HG03095 (cell line): ENCODE data around the gene SIN3A.
A peak's percentile ranks its signal among the peaks of the same experiment; 100 is the strongest.
"Not testable (repeated sequence)": the region's sequence is repeated elsewhere in the genome, so short reads cannot be mapped to it uniquely, and the experiment has no call there.

Source experiments
- ATAC-seq: cut with Tn5 transposase; IDR thresholded peaks from one replicate; pipeline ENCODE4 v1.9.1; 2021; ENCODE audit warnings: moderate library complexity; ENCODE audit not compliant: unreplicated experiment

Gene SIN3A

DNA sequence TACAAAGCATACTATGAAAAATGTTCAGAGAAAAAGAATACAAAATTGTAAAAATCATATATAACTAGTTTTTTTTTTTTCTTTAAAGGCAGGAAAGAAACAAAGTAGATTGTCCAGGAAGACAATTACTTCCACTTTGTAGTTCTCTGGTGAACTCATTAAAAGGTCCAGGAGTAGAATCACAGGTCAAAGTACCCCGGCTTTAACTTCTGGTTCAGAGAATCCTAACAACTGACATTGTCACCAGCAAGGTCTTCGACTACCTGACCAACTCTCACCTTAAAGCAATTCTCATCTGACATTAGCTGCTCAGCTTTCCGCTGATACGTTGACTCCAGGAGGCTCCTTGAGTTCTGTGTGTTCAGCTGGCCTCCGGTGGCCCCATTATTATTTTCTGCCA lies 67.5 kb downstream of the SIN3A start:
- not testable (repeated sequence) for ATAC-seq

DNA sequence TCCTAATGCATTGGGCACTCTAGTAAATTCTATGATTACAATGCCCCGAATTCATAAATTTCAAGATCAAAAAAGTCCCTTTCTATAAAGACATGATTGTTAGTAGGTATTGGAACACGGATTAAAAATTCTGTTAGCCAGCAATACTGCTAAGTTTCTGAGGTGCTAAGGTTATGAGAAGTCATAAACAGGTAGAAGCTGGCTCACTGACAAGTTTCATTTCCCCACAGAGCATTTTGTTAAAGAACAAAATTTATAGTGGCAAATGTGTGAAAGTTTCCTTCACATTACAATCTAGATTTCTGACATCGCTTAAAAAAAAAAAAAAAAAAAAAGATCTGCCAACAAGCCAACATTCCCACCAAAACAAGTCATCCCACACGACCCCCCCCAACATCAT lies 70.7 kb downstream of the SIN3A start:
- ATAC-seq: no peak

DNA sequence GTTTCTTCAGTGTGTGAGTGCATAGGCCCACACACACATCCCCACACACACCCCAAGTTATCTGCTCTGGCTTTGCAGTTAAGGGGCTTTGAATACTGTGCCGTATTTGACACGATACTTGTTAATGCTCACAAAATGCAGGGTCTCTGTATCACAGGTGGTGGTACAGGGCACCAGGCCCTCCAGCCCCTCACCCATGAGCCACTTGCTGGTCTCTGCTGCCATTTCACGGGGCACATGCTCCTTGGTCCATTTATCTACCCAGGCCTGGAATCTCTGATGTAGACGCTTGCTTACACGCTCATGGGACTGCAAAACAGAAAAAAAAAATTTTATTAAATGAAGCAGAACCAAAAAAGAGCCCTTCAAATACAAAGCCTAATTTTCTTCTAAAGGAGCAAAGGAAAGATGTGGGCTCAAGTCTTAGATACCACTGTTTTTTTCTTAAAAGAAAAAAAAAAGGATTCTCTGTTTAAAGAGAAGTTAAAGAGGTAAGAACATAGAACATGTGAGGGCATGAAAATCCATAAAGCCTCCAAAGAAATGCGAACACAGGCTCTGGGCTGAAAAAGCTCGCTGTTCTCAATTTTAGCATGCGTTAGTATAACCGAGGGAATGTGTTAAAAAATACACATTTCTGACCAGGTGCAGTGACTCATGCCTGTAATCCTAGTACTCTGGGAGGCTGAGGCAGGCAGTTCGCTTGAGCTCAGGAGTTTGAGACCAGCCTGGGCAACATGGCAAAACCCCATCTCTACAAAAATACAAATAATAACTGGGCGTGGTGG lies 79.4 kb downstream of the SIN3A start:
- ATAC-seq: no peak

DNA sequence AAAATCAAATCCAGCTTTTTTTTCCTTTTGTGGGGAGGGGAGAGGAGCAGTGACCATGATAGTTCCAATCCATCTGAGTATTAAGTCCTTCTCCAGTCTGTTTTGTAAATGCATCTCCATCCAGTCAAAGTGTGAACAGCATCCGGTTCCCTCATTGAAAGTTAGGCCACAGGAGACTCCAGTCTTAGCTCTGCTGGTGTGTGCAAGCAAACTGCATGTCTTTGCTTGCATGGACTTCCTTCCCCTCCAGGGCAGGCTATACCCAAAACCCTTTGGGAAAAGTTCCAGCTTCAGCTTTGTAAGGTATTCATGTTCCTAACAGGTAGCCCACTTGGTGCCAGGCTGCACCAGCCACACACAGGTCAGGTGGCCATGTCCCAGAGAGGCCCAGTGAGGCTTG lies 80.0 kb downstream of the SIN3A start:
- ATAC-seq: no peak

DNA sequence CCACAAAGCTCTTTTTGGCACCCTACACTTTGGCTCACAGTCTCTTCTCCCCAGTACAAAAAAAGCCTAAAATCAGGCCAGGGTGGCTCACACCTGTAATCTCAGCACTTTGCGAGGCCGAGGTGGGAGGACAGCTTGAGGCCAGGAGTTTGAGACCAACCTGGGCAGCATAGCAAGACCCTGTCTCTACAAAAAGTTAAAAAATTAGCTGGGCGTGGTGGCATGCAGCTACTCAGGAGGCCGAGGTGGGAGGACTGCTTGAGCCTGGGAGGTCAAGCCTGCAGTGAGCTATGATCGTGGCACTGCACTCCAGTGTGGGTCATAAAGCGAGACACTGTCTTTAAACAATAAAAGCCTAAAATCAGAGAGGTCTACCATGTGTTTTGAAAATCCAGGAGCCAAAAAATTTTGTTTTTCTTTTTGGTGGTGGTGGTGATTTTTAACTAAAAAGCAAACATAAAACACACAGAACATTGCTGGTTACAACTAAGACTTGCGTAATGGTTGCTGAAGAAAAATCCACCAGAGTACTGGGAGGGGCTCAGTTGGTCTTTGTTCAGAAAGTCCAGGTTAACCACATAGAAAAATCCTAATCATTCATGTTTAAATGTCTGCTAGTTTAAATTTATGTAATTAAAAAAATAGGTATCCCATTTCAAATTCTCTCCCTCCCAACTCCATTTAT lies 81.5 kb downstream of the SIN3A start:
- ATAC-seq: no peak

DNA sequence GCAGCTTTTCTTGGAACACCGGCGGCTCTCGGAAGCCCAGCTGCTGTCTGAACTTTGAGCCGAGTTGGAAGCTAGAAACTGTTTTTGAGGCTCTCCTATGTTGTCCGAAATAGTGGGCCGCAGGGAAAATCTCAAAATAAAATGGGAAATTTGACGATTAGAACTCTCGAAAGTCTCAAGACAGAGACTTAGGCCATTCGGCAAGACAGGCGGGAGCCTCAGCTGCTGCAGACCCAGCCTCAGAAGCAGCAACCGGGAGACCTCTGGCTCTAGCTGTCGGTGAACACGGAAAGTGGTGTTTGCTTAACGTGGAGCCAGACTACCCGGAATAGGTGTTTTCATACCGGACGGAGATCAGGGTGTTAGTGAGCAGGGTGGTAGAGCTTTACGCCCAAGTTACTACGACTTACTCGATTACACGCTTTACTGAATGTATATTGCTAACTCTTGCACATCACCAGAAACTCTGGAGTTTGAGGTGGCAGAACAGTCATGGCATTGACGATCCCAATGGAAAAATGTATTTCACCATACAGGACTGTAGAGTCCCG lies 82.7 kb downstream of the SIN3A start:
- ATAC-seq: no peak

DNA sequence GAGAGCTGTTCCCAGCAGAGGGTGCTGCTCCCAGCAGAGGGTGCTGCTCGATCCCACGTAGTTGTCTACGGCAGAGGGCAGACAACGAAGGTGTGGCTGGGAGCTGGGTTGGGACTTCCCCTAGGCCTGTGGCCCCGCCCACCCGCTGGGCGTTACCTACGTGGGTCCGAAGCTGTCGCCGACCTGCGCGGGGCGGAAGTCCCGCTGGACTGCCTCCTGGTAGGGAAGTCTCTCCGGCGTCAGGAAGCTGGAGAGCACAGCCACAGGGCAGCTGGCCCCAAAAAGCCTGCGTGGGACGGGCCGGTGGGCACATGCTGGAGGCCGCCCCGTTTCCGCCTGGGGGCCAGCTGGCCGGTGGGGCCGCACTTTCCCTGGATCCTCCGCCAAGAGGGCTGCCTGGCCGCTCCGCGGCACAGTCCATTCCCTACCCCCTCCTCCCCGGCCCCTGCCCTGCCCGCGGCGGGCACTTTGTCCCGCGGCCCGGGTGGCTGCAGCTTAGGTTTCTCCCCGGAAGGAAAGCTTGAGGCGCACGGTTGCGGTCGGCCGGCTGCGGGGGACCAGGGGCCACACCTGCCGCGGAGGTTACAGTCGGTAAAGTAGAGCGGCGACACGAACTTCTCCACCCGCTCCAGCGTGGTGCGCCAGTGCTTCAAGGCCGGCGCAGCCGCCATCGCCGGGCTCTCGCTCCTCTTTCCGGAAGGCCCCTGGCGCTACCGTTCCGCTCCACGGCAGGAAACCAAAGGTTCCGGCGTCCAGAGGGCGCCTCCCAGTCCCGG lies 83.4 kb downstream of the SIN3A start, which contains the start of gene MAN2C1:
Gene MAN2C1 (minus strand): TSS at position 695 of the 776 bp plus-strand sequence. CDS start 24 bp downstream, at position 671.
- ATAC-seq: peak; percentile 88

DNA sequence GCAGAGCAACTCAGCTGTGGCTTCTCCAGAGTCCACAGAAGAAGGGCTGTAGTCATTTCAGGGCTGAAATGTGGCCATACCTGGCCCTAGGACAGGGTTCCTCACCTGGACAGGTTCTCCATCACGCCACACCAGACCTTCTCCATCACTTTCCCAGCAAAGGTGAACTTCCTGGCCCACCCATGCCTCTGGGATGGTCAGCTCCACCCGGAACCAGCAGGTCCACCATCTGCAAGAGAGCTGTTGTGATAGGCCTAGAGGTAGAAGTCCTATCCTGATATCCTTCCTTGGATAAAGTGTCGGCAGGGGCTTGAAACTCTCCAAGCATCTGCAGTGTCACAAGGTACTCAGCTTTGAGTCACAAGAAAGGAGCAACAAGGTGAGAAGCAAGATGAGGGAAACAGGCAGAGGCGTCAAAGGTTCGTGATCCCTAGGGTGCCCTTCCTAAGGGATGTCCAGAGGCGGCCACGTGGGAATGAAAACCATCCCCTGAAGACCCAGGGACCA lies 84.0 kb downstream of the SIN3A start:
- ATAC-seq: peak; percentile 1

DNA sequence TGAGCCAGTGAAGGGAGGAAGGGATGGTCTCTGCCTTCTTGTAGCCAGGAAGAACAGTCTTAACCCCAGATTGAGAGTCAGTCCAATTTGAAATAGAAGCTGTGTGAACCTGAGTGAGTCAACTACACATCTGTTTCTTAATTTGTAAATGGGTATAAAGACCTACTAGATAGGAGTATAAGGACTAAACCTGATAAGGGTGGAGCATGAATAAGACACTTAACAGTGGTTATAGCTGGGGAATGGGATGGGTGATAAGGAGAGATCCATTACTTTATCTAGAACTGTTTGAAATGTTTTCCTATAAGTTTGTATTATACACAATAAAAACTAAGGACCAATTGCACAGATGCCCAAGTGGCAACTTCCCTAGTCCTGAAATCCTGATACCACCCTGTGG lies 84.5 kb downstream of the SIN3A start:
- no peak for ATAC-seq

DNA sequence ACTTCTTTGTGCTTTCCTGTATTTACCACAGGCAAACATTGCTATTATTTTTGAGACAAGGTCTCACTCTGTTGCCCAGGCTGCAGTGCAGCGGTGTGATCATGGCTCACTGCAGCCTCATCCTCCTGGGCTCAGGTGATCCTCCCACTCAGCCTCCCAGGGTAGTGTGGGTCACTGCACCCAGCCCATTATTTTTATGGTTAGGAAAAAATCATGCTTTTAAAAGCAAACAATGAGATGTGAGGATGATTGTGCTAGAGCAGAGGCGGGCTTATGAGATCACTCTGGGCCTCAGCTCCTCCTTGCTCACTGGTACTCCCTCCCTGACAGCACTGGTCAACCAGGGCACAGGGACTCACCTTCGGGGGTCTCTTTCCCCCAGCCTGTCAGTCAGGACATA lies 85.3 kb downstream of the SIN3A start:
- no peak for ATAC-seq

DNA sequence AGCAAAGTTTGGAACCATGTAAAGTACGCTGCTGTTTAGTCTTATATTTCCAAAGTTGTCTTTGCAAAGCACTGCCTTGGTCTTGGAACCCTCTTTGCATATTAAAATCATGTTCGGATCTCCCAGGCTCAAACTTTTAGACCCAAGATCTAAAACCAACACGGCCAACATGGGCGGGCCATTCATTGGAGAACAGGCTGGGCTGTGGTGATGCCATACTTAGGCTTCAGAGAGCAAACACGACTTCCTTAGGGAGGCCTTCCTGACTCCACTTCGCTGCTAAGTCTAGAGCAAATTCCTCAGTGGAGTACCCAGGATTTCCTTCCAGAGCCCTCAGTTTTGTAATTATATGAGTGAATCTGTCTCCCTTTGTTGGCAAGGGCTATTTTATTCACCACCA lies 86.6 kb downstream of the SIN3A start:
- ATAC-seq: no peak

DNA sequence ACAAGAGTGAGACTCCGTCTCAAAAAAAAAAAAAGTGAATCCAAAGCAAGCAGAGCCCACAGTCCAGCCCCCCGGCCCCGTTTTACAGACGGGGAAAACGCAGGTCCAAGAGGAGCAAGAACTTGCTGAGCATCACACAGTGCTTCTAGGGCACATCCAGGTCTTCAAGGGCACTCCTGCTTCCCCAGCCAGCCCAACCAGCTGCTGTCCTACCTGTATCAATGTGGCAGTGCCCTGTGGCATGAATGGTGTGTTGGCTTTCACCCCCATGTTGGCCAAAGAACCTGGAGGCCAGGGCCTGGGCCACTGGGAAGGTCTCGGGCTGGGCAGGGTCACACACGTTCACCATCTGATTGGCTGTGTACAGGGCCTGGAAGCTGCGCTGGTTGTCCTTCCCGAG lies 87.7 kb downstream of the SIN3A start:
- no peak for ATAC-seq

DNA sequence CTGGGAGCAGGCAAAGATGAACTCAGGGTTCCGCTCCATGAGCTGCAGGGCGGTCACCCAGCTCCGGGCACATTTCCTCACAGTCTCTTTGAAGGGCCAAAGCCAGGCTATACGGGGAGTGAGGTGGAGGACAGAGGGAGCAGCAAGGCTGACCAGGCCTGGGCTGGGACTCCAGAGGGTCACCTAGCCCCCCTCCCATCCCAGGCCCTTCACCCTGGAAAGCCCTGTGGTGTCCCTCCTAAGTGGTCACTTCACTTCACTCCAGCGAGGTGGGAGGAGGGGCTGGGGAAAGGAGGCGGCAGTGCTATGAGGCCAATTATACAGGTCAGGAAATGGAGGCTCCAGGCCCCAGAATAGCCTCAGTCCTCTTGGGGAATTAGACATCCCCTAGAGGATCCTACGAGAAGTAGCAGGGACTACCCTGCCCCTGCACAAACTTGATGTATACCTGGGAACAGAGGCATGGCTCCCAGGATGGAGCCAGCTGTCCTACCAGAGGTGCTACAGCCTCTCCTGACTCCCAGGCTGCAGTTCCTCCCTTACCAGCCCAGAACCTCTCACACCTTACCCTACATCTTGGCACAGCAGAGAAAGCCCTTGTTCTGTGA lies 88.7 kb downstream of the SIN3A start:
- no peak for ATAC-seq

DNA sequence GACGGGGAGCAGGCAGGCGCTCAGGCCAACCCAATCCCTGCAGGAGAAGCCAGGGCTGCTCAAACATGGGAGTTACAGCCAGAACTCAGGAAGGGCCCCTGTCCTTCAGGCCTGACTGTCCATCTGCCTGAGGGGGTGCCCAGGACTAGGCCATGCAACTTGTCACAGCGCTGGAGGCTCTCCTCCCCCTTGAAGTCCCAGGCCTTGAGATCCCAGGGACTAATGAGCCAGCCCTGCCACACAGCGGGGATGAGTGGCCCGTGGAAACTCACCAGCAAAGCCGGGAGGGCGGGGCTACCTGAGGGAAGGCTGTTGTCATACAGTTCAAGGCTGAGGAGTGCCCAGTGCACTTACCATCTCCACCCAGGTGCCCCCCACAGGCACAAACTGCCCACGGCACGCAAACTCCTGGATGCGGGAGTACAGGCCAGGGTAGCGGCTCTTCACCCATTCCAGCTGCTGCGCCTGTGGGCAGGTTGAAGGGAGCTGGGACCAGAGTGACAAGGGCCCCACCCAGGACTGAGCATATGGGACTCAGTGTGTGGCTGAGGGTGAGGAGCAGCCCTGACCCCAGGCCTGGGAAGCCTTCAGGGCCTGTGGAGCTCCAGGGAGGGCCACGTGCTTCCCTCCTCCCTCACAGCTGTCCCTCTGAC lies 89.4 kb downstream of the SIN3A start:
- no peak for ATAC-seq

DNA sequence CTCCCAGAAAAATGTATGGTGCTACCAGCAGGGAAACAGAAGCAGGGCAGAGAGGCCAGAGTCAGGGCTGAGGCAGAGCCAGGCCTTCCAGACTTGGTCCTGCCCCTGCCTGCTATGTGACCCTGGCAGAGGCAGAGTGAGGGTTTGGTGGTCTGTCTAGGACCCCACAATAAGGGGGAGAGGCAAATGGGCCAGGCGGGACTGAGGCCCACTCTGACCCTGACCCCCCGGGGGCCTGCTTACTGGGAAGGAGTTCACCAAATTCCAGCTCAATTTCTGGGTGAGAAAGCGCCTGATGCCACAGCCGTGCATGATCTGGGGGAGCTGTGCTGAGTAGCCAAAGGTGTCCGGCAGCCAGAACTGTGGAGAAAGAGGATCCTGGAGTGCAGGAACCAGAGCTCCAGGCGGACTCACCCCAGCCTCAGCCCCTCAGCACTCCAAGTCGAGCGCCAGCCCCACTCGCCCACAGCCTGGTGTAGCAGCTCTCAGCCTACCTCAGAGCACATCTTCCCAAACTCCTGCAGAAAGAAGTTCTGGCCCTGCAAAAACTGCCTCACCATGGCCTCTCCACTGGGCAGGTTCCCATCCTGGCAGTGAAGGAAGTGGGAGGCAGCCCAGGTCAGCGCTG lies 90.0 kb downstream of the SIN3A start:
- ATAC-seq: no peak

DNA sequence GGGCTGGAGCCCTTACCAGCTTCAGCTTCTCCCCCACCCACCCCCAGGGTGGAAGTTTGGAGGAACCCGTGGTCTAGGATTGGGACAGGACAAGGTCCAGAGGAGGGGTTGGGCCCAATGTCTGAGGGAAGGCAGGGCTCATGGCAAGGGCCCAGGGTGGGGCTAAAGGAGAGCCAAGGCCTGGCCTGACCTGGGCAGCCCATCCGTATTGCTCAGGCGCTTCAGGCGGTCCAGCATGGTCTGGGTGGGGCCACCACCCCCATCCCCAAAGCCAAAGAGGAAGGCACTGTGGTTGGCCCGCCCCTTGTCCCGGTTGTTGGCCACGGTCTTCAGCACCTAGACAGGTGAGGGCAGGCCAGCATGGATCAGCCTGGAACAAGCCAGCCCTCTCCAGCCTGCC lies 90.6 kb downstream of the SIN3A start:
- ATAC-seq: no peak

DNA sequence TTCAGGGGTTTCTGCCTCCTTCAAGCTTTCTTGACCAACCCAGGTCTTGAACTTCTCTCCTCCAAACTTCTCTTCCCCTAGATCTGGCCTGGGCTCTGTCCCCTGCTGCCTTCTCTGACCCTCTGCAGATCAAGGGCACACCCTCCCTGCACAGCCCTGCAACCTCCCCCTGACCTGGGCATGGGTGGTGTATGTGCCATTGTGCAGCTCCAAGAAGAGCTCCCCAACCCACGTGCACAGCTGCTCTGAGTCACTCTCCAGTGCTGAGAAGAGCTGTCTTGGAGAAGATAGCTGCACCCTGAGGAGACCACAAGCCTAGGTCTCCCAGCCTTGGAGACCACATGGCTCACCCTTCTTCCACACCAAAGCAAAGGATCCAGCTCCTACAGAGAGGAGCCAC lies 91.1 kb downstream of the SIN3A start:
- ATAC-seq: no peak

DNA sequence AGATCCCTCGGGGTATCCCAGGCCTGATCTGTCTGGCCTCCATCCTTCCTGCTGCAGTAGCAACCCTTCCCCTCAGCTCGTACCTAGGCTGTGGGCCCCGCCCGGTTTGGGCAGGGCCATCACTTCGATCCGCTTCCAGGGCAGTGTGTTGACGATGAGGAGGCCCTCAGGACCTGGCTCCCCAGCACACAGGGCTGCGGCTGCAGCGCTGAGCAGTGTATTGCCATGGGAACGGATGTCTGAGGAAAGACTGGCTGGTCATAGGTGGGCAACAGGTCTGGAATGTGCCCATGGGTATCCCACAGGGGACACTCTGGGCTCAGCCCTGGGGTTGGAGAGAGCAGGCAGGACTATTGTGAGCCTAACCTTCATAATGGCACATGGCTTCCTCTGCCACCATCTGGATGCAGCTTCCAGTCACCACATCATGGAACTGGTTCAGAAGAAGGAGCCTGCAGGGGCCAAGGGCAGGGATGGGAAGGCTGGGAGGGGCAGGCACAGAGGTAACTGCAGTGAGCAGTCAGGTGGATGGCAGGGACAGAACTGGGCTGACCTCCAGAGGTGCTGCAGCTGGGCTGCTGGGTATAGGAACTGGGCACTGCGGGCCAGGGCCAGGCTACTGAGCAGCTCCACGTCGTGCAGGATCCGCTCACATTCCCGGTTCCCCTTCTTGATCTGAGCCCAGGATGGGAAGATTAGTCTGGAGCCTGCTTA lies 91.8 kb downstream of the SIN3A start:
- ATAC-seq: no peak
